SK-N-SH (cell line): ENCODE measurements around the gene SP1.

ENCODE experiments used
- CHD2 ChIP-seq: fragments of 150-350 bp; IDR thresholded peaks from 2 replicates; pipeline ENCODE4 v1.6.1; 2018; ENCODE audit warnings: low read length; ENCODE audit not compliant: partially characterized antibody
- EZH2phosphoT487 ChIP-seq: fragments of 200-600 bp; sonication (generic); IDR thresholded peaks from 2 replicates; pipeline ENCODE4 v1.6.1; 2017; ENCODE audit warnings: low read depth, mixed run types, mild to moderate bottlenecking, antibody characterized with exemption, moderate library complexity, borderline replicate concordance
- IRF3 ChIP-seq: fragments of 150-350 bp; IDR thresholded peaks from 2 replicates; pipeline ENCODE4 v1.6.1; 2016; ENCODE audit warnings: mild to moderate bottlenecking, low read depth, low read length
- MXI1 ChIP-seq: IDR thresholded peaks from 2 replicates; pipeline ENCODE4 v1.6.1; 2012; ENCODE audit warnings: mild to moderate bottlenecking, low read depth, low read length, improper control_type of control experiment
- POLR2AphosphoS5 ChIP-seq: IDR thresholded peaks from 2 replicates; pipeline ENCODE4 v1.6.1; 2012; ENCODE audit warnings: low read depth, low read length
- SIN3A ChIP-seq: IDR thresholded peaks from 2 replicates; pipeline ENCODE4 v1.6.1; 2012; ENCODE audit warnings: low read depth, mild to moderate bottlenecking, low read length, moderate library complexity, borderline replicate concordance
- SMC3 ChIP-seq: IDR thresholded peaks from 2 replicates; pipeline ENCODE4 v1.6.1; 2012; ENCODE audit warnings: low read depth, low read length, improper control_type of control experiment
- TAF1 ChIP-seq: IDR thresholded peaks from 2 replicates; pipeline ENCODE4 v1.6.1; 2012; ENCODE audit warnings: low read depth, mild to moderate bottlenecking, low read length, moderate library complexity, borderline replicate concordance
- TF ChIP-seq, protein P1 (sequence below): fragments of 200-600 bp; sonication (generic); IDR thresholded peaks from 2 replicates; pipeline ENCODE4 v1.6.1; 2017; ENCODE audit warnings: antibody characterized with exemption, mild to moderate bottlenecking, moderate library complexity
- TF ChIP-seq, protein P2 (sequence below): fragments of 150-350 bp; IDR thresholded peaks from 2 replicates; pipeline ENCODE4 v1.6.1; 2017; ENCODE audit warnings: antibody characterized with exemption, low read length, low read depth, borderline replicate concordance
- TF ChIP-seq, protein P3 (sequence below): IDR thresholded peaks from 2 replicates; pipeline ENCODE4 v1.6.1; 2012; ENCODE audit warnings: mild to moderate bottlenecking, low read depth, low read length, moderate library complexity
- TF ChIP-seq, protein P4 (sequence below): IDR thresholded peaks from 2 replicates; pipeline ENCODE4 v1.4.0; 2012; ENCODE audit warnings: low read depth

- TF ChIP-seq, protein P1, sequence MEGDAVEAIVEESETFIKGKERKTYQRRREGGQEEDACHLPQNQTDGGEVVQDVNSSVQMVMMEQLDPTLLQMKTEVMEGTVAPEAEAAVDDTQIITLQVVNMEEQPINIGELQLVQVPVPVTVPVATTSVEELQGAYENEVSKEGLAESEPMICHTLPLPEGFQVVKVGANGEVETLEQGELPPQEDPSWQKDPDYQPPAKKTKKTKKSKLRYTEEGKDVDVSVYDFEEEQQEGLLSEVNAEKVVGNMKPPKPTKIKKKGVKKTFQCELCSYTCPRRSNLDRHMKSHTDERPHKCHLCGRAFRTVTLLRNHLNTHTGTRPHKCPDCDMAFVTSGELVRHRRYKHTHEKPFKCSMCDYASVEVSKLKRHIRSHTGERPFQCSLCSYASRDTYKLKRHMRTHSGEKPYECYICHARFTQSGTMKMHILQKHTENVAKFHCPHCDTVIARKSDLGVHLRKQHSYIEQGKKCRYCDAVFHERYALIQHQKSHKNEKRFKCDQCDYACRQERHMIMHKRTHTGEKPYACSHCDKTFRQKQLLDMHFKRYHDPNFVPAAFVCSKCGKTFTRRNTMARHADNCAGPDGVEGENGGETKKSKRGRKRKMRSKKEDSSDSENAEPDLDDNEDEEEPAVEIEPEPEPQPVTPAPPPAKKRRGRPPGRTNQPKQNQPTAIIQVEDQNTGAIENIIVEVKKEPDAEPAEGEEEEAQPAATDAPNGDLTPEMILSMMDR = no peak
- no peak for TF ChIP-seq SMC3
- no peak for TF ChIP-seq IRF3
- no peak for TF ChIP-seq TAF1
- TF ChIP-seq POLR2AphosphoS5 = no peak
- TF ChIP-seq CHD2 = no peak
- TF ChIP-seq SIN3A = no peak
- TF ChIP-seq, protein P2, sequence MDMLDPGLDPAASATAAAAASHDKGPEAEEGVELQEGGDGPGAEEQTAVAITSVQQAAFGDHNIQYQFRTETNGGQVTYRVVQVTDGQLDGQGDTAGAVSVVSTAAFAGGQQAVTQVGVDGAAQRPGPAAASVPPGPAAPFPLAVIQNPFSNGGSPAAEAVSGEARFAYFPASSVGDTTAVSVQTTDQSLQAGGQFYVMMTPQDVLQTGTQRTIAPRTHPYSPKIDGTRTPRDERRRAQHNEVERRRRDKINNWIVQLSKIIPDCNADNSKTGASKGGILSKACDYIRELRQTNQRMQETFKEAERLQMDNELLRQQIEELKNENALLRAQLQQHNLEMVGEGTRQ = no peak
- TF ChIP-seq MXI1 = no peak
- TF ChIP-seq, protein P3, sequence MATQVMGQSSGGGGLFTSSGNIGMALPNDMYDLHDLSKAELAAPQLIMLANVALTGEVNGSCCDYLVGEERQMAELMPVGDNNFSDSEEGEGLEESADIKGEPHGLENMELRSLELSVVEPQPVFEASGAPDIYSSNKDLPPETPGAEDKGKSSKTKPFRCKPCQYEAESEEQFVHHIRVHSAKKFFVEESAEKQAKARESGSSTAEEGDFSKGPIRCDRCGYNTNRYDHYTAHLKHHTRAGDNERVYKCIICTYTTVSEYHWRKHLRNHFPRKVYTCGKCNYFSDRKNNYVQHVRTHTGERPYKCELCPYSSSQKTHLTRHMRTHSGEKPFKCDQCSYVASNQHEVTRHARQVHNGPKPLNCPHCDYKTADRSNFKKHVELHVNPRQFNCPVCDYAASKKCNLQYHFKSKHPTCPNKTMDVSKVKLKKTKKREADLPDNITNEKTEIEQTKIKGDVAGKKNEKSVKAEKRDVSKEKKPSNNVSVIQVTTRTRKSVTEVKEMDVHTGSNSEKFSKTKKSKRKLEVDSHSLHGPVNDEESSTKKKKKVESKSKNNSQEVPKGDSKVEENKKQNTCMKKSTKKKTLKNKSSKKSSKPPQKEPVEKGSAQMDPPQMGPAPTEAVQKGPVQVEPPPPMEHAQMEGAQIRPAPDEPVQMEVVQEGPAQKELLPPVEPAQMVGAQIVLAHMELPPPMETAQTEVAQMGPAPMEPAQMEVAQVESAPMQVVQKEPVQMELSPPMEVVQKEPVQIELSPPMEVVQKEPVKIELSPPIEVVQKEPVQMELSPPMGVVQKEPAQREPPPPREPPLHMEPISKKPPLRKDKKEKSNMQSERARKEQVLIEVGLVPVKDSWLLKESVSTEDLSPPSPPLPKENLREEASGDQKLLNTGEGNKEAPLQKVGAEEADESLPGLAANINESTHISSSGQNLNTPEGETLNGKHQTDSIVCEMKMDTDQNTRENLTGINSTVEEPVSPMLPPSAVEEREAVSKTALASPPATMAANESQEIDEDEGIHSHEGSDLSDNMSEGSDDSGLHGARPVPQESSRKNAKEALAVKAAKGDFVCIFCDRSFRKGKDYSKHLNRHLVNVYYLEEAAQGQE = no peak
- no peak for TF ChIP-seq EZH2phosphoT487
- TF ChIP-seq, protein P4, sequence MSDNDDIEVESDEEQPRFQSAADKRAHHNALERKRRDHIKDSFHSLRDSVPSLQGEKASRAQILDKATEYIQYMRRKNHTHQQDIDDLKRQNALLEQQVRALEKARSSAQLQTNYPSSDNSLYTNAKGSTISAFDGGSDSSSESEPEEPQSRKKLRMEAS = no peak
Measured at GRCh38 chr12:53453953-53454640, 74.1 kb downstream of the SP1 start.
